Activated CD4-positive, alpha-beta T cell treated with anti-CD3 and anti-CD28 coated beads for 1 hour (primary cell): ENCODE measurements around the gene MUSTN1.

ENCODE experiments used
- DNase-seq: peaks from one replicate; pipeline ENCODE4 v3.0.0-alpha.2; 2020

Gene MUSTN1

DNA sequence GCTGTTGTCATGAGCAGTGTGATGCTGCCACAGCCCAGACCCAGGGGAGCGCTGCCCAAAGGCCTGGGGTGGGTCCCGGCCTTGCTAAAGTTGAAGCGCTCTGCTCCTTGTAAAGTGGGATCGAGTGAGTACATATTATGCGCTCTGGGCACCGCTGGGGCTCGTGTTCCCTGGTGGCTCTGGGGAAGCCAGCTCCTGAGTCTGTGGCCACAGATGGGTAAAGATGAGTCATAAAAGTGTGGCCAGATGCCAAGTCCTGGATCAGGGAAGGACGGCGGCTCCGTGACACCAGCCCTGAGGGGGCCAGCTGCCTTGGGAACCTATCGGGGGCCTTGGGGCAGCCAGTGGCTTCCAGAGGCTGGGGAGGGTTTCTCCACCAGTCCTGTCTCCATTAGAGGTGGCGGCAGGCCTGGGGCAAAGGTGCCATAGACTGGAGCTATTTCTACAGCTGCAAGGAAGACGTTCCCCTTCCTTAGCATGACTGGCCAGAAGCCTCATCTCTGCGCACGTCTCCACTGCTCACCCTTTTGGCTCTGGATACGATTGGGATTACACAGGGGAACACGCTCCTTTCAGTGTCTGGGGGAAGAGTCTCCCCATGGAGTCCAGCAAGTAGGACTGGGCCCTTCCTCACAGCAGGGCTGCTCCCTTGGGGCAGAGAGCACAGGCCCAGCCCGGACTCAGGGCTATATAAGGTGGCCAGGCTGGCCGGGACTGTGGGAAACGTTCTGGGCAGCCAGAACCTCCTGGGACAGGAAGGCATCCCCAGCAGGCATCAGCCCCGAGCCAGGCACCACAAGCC, 3.1 kb downstream of the MUSTN1 start:
- DNase-seq: no peak

DNA sequence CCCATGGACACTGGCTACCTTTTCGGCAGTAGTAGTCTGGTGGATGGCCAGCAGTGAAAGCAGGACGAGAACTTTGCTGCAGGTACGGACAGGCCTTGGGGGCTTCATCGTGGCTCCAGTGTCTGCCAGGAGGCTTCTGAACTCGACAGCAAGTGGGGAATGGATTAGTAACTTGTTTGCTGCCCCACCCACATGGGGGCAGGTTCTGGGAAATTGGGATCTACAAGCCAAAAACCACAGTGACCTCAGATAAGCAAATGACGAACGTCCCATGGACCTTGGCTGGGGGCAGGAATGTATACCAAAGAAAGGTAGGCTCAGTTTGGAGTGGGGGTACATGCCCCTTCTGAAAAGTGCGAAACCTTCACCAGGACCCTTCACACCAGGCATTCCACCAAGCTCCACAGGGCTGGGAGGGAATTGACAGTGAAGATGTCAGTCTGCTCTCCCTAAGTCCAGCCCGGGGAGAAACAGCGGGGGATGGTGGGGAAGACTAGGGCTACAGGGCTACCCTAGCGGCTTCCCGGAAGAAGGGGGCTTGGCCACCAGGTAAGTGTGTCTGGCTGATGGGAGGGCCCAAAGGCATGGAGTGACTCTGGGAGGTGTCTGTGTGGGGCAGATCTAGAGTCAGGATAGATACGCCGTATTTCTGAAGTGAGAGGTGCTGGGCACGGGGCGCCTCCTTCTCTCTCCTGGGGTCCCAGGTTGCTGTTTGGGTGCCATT, 4.1 kb downstream of the MUSTN1 start, which contains the start of gene ITIH4:
ITIH4 (minus strand) TSS at position 138 of the 724 bp plus-strand sequence; CDS start at position 108, 30 bp downstream.
- DNase-seq: no peak

DNA sequence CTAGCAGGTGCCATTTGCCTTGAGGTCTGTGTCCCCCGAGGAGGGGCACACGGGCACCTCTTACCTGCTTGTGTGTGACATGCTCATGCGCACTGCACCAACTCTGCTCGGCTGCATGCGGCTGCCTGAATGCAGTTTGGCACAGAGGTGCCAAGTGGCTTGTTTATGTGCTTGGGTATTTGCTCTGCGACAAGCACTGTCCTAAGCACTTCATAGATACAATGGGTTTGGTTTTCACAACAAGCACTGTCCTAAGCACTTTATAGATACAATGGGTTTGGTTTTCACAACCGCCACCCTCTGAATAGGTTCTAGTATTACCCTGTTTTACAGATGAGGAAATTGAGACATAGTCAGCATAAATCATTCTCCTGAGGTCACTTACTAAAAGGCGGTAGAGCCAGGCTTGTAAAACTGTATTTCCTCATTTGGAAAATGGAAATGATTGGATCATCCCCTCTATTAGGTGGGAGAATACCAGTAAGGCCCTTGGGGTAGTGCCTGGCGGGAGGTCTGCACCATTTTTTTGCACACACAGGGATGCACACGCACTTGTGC, 4.8 kb downstream of the MUSTN1 start:
- no peak for DNase-seq

DNA sequence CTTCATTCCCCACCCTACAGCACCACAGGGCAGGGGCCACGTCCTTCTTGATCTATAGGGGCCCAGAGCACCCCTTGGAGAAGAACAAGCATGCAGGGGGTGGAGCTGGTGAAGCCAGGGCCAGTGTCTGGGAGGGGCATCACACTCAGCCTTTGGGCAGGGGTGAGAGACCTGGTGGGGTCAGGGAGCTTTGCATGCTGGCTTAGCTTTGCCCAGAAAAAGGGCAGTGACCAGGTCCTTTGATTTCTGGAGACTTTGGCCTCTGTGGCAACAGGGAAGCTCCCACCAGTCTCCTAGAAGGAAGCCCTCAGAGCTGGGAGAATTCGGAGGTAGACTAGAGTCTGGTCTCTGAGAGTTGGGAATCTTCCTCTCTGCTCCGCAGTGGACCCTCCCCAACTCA, 5.3 kb downstream of the MUSTN1 start:
- no peak for DNase-seq

DNA sequence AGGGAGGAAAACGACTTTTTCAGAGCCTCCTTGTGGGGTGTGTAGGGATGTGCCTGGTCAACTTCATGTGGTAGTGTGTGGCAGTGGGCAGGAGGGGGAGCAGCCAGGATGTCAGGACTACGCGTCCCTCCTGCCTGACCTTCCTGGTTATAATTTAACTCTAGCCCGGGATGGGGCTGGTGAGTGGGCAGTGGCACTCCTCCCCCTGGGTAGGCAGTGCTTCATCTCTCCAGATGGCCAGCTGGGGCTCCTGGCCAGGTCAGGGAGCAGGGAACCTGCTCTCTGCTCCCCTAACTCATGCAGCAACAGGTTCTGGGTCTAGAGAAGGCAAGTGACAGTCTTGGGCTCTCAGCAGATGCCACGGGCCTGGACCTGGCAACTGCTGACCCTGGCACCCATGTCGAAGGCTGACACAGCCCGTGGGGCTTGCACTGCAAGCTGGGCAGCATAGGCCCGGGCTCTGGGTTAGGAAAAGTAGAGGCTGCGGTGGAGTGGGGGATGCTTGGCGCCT, 6.9 kb downstream of the MUSTN1 start:
- DNase-seq: no peak

DNA sequence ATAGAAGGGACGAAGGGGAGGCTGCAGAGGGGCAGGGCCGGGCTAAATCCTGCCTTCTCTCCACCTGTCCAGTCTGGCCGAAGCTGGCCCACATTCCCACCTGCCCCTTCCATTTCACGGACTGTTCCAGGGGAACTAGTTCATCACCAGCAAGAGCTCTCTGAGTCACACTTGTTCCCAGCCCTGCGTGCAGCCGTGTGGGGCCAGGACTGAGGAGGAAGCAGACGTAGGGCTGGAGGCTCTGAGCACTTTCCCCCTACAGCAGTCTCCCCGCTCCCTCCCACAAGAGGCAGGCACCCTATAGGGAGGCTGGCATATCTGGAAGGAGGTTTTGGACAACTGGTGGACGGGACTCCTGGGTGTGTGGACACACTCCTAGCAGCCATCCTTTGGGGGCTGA, 7.4 kb downstream of the MUSTN1 start:
- DNase-seq: no peak

DNA sequence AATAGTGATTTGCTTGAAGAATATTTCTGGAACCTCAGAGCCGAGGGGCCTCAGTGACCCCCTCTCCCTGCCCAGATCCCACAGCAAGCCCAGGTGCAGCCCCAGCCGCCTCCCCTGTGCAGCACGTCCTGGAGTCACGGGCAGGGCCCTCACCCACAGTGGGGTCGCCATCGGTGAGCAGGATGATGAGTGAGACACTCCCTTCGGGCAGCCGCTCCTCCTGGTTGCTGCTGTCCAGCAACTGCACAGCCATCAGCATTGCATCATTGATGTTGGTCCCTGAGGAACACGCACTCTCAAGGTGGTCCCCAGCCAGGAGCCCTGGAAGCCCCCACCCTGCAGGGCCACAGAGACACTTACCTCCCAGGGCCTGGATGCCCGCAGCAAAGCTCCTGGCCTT, 10.8 kb downstream of the MUSTN1 start:
- DNase-seq: no peak

DNA sequence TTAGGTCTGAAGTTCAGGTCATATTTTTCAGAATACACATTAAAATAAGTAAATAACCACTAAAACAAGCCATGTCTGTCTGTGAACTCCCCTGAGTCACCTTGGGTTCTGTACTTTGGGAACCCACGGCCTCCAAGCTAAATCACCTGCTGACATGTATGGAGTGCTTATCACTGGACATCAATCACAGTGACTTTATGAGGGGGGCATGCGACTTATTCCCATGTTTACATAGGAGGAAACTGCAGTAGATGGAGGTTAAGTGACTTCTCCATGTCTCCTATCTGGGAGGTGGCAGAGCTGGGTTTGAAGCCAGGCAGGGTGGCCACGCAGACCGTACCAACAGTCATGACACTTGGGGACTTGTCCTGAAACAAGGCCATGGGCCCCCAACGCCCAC, 12.5 kb downstream of the MUSTN1 start:
- no peak for DNase-seq

DNA sequence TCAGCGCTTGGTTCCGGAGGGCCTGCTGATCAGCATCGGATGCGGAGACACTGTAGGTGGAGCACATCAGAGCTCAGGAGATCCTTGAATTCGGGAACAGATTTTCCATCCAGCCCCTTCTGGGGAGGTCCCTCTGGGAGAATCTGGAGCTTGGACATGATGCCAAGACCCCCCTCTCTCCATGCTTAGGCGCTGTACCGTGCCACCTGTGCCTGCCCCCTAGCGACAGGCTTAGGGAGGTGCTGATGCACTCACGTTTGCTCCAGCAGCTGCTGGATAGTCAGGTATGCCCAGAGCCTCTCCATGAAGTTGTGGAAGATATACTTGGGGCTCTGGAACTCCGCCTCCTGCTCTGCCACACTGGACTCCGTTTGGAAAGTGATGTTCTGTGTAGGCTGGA, 14.1 kb downstream of the MUSTN1 start:
- no peak for DNase-seq

DNA sequence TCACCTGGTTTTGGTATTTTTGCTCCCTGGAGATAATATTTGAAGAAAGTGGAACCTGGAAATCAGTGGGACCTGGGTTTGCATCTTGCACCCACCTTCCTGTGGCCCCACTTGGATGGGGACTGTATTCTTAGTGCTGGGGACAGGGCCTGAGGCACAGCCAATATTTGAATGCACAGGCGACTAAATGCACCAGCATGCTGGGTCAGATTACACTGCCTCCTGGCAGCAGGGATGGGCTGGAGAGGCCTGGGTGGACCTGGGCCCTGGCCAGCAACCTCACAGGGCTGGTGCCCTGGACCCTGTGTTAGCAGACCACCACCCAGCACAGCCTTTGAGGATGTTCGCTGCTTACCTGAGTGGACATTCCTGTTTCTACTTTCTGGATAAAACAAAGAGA, 14.9 kb downstream of the MUSTN1 start:
- no peak for DNase-seq

DNA sequence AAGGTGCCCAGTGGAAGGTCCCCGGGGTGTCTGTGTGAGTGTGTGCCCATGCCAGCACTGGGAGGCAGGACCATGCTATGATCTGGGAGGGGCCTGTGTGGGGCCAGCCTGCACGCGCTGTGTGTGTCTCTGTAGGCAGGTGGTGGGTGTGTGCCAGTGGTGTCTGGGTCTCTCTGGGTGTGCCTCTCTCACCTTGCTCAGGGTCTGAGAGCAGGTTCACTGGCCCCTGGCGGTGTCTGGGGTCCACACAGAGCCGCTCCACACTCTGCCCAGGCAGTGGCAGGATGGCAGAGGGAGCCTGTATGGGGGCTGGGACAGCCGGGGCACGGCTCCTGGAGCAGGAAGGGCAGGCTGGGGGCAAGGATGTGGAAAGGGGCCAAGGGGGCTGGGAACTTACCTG, 17.0 kb downstream of the MUSTN1 start:
- DNase-seq: no peak

DNA sequence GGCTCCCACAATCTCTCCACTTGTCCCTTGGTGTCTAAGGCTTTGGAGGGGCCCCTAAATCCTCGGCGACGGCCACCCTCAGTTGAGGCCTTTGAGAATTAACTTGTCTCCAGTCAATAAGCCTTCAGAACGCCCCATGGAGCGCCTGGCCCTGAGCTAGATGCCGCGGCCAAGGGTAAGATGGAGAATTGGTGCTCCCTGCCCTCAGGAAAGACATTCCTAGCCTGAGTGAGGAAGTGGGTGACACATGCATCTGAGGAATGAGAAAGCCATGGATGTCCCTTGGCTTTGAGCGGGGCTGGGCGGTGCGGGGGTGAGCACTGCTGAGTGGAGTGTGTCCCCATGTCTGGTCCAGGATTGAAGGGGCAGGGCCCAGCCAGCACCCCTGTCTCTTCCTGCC, 17.6 kb downstream of the MUSTN1 start:
- no peak for DNase-seq

DNA sequence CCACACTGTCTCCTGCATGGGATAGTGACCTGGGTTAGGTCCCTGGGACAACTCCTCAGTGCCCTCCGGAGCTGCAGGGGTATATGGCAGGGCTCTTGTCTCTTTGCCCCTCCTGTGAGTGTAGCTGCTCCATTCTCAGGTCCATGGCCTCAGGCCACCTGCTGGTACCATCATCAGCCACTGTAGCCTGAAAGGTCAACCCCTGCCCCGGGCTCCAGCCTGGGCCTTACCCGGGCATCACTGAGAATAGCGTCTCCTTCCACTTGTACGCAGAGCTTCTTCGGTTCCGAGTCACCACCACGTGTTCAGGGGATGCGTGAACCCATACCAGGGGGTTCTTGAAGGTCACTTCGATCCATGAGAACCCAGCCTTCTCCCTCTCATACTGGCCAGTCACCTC, 18.2 kb downstream of the MUSTN1 start:
- no peak for DNase-seq

DNA sequence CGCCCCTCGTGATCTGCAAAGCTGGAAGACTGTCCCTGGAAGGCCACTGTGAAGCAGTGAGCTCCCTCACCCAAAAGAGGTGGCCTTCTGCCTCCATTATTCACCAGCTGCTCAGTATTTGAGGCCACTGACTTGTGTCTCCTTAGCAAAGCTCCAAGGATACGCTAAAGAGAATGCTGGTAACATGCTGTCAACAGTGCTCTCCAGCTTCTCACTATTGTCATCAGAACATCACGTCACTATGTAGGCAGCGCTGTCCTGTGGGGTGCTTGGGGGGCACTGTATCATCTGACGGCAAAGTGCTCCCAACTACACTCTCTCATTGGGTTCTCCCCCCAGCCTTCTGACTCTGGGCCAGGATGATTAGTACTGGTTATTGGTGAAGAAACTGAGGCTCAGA, 18.6 kb downstream of the MUSTN1 start:
- no peak for DNase-seq

DNA sequence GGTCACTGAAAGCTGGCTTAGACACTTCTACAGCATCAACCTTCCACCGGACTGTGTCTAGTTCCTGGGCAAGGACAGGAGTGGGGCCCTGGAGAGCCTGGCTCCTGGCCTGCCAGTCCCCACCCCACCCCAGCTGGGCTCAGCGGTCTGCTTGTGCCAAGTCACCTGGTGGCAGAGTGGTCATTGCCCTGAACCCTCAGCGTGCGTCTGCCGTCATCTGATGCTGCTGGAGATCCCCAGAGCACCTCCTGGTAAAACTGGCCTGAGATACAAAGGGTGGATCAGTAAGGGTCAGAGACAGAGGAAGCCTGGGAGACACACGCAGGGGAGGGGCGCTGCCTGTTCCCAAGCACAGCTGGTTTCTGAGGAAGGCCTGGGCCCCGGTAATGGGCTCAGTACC, 21.0 kb downstream of the MUSTN1 start:
- DNase-seq: no peak

DNA sequence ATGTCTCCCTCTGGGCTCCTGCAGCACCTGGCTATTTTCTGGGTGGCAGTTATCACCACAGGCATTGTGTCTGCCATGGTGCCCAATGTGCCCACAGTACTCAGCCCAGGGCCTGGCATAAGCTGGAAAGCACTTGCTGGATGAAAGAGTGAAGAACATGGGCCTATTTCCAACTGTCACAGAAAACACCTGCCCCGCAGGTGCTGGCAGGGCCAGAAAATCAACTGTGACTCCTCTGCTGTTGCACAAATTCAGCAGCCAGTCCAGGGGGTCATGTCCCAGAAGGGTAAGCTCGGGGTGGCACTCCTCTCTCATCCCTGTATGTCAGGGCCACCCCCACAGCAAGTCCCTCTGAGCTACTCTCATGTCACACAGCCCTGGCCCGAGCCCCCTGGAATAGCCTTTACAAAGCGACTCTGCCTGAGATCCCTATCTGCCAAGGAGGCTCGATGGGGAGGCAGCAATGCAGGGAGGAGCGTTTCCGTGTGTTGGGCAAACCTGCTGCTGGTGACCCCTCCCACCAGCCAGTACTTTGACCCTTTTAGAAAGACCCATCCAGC, 23.3 kb downstream of the MUSTN1 start:
- no peak for DNase-seq

DNA sequence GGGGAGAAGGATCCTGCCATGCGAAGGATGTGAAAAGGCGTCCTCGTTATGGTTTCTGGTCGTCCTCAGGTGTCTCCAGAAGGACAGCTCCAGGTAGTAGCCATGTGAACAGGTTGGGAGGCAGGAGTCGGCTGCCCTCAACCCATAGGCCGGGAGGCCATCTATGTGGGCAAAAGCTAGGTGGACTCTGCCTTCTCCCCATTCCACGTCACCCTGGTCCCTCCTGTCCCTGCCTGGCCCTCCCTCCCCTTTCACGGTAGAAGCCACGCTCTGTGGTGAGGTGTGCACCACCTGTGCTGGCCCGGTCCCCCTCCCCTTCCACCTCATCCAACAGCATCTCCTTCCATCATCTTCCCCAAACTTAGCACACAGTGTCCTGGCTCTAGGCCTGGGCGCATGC, 23.9 kb downstream of the MUSTN1 start:
- DNase-seq: no peak

DNA sequence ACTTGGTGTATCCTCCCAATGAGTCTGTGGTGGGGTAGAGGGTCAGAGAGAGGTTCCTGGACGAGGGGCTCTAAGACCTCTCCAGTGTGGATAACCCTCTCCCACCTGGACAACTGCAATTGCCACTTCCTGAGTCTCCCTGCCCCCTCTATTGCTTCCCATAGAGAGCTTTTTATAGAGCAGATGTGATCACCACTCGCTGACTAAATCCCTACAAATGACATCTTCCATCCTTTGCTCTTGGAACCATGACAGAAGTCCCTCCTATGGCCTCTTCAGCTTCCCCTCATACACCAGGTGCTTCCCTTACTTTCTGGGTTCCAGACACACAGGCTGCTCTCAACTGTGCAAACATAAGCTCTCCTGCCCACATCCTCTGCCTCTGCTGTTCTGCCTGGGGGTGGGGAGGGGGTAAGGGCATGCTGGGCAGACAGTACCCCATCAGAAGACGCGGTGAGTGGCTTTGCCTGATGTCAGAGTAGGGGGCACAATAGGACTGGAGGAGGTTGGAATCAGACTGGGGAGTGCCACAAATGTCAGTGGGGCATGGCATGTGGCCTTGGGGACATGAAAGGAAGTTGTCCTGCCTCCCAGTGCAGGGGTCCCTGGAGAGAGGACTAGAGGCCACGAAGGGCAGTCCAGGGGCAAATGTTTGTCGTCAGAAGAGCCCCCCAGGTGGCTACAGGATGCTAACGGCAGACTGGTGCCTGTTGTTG, 25.0 kb downstream of the MUSTN1 start:
- DNase-seq: no peak

DNA sequence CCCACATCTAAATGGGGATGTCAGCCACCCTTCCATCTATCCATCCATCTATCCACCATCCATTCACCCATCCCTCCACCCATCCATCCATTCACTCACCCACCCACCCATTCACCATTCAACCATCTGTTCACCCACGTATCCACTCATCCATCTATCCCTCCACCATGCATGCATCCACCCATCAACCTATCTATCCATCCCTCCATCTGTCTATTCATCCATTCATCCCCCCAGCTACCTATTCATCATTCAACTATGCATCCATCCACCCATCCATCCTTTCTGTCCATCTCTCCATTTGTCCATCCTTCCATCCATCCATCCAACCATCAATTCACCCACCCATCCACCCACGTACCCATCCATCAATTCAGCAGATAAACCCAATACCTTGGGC, 25.7 kb downstream of the MUSTN1 start:
- no peak for DNase-seq

DNA sequence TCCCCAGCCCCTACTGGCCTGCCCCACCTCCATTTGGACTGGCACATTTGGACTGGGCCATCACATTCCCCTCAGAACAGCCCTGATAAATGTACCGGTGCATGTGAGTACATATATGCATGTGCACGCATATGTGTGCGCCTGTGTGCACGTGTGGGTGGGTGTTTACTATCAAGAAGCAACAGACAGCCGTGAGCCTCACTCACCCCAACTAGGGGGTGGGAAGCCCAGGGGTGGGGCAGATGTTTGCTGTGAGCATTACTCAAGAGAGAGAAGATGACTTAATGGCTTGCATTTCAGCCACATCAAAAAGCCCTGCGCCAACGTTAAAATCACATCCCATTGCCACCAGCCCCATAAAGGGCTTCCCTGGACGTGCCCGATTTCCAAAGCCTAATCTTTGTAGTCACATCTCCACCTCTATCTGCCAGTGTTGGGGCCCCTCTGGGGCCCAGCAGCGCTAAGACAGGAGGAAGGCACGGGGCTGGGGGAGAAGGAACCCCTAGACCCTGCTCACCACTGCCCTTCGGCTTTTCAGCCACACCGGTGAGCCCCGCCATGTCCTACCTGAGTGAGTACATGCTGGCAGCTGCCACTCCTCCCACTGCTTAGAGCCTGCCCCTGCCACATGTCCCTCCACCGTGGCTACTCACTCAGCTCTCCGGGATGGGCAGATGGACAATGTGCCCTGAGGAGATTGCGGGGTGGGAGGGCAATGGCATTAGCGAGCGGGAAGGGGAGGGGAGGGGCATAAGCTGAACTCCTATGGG, 29.4 kb downstream of the MUSTN1 start:
- DNase-seq: no peak

DNA sequence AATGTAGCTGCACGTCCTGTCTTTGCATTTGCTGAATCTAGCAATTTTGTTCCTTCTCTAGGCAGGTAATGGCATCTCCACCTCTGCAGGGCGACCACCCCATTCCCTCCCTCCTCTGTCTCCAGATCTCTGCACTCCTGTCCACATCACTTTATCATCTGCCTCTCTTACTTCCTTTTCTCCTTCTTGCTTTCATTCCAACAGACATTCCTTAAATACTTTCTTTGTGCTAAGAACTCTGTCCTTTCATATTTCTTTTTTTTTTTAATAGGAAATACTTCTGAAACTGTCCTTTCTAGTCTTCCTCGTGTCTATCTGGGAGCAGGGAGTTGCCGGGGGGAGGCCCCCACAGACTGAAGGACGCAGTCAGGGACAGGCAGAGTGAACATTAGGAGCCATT, 33.0 kb downstream of the MUSTN1 start:
- no peak for DNase-seq

DNA sequence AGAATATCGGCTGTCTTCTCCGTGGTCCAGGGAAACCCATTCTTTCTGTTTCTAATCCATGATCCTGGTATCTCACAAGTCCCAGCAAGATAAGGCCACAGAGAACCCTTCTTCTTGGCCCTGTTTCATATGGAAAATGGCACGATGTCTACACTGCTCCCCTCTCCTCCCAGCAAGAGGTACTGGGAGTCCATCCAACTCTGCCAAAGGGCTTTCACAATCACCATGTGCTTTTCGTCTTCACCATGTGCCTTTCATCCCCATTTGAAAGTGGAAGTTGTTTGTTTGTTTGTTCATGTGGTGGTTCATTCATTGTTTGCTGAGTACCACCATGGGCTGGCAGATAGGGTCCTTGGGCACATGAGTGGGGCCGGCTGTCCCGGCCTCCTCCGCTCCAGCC, 34.7 kb downstream of the MUSTN1 start:
- no peak for DNase-seq
